Bronchial epithelial cell (primary cell): ENCODE data around the gene CELF4. TPM values are rescaled to one million over a fixed set of nuclear protein-coding genes. Genes with fewer than 3 reads are reported as not detected.
A peak's percentile ranks its signal among the peaks of the same experiment; 100 is the strongest.

Source experiments
- DNase-seq: peaks from one replicate; pipeline ENCODE4 v3.0.0-alpha.2; 2010; ENCODE audit warnings: low read depth
- FAIRE-seq: peaks from 2 replicates; lab custom pipeline; 2011; peaks lifted over from hg19 to GRCh38; lab: Jason Lieb, UNC
- H3K27me3 ChIP-seq: 2 replicates; pipeline ENCODE4 v1.5.1; 2011; ENCODE audit warnings: low read length; ENCODE audit not compliant: control insufficient read depth, insufficient read depth
- H3K36me3 ChIP-seq: 2 replicates; pipeline ENCODE4 v1.5.1; 2011; ENCODE audit warnings: low read length; ENCODE audit not compliant: control insufficient read depth, insufficient read depth
- H3K4me3 ChIP-seq: 2 replicates; pipeline ENCODE4 v1.5.1; 2011; ENCODE audit warnings: mild to moderate bottlenecking, low read depth, low read length, control low read depth
- CTCF ChIP-seq: IDR thresholded peaks from 2 replicates; pipeline ENCODE4 v1.5.1; 2011; ENCODE audit warnings: mild to moderate bottlenecking, moderate library complexity, low read length, control low read depth, inconsistent platforms; ENCODE audit not compliant: insufficient read depth, severe bottlenecking
- total RNA-seq: library from RNA; depleted of rRNA; stranded (reverse); fragments of >200 nt; gene quantifications from 2 replicates; pipeline ENCODE4 v1.2.1, GENCODE V29; 2014

CELF4 gene
- total RNA-seq, 1 donor from 2014 or later: not detected

DNA sequence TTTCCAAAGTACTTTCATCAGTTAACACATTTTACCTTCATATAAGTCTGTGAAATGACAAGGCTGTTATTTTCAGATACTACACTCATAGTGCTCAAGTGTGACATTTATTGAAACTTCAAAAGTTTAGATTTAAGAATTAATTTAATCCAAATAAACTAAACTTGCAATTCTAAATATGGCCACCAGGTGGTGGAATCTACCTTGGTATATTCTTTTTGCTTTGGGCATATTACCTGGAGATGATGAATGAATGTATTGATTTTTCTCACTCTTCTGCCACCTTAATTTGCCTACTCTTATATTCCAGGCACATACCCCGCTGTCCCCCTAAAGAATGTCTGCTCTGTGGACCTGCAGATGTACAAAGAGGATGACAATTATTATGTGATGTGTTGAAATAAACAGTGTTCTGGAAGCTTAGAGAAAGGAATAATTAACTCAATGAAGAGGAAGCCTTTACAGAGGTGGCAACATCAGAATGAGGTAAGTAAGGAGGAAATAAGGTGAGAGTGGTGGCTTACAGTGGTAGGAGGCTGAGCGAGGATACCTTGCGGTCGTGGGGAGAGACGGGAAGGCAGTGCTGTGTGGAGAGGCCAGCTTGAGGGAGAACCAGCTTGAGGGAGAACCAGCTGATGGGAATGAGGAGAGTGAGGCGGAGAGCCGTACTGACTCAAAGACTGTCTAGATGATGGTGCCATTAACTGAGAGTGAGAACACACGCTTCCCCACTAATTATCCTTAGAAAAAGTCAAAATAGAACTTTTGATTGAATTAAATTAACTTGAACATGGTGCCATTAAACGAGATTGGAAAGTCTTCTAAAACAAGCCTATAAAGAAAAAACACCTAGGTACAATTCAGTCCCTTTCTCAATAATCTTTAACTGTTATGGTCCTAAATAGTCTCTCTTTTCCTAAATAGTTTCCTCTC is 179.5 kb downstream of the CELF4 start:
- Histone ChIP-seq H3K36me3 (no peaks in the 10 kb centered on the region), H3K27me3 (peaks cover 2% of the 10 kb centered on the region), H3K4me3 (no peak overlapping the region)
- no peak for FAIRE-seq
- DNase-seq: peak; percentile 33
- peak; percentile 22 for TF ChIP-seq CTCF

GRCh38 chr18:37383846-37384595 is 181.6 kb downstream of the CELF4 start:
- peaks cover 2% of the 10 kb centered on the region for H3K27me3 ChIP-seq
- FAIRE-seq: no peak
- no peak for TF ChIP-seq CTCF

DNA sequence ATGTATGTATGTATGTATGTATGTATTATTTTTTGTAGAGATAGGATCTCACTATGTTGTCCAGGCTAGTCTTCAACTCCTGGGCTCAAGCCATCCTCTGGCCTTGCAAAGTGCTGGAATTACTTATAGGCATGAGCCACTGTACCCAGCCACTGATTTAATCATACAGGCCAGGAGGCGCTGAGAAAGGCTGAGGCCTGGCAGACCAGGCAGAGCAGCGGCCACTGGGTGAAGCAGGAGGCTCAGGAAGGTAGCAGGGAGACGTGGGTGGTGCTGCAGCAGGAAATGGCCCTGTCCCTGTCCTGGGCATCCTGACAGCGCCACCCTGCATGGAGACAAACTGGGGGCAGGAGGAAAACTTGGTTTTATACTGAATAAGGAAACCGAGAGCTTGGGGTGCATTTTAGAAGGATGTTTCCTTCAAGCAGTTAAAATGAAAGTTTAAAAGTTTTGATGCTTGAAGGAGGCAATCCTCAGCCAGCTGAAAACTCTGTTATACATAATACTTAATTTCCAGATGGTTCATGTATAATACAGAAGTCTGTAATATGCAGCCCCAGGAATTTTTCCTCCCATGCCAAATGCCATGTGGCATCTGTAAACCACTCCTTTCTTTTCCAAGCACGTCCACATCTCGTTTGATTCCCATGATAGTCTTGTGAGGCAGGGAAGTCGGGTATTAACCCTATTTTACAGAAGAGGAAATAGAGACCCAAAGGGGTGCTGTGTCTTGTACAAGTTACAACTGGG is 182.4 kb downstream of the CELF4 start:
- FAIRE-seq: no peak
- Histone ChIP-seq H3K4me3 (no peak overlapping the region), H3K36me3 (no peaks in the 10 kb centered on the region), H3K27me3 (peaks cover 2% of the 10 kb centered on the region)
- no peak for DNase-seq
- TF ChIP-seq CTCF: no peak

More at GRCh38 chr18:37383846-37384595, 181.6 kb downstream of the CELF4 start:
- H3K4me3 ChIP-seq: no peak overlapping the region
- DNase-seq: no peak
- H3K36me3 ChIP-seq: no peaks in the 10 kb centered on the region

- no peaks in the 10 kb centered on the region for H3K36me3 ChIP-seq
- peaks cover 2% of the 10 kb centered on the region for H3K27me3 ChIP-seq
- DNase-seq (no peak), FAIRE-seq (no peak)
- H3K4me3 ChIP-seq: no peak overlapping the region
- TF ChIP-seq CTCF: no peak
Measured at GRCh38 chr18:37381554-37381953, 184.0 kb downstream of the CELF4 start.

DNA sequence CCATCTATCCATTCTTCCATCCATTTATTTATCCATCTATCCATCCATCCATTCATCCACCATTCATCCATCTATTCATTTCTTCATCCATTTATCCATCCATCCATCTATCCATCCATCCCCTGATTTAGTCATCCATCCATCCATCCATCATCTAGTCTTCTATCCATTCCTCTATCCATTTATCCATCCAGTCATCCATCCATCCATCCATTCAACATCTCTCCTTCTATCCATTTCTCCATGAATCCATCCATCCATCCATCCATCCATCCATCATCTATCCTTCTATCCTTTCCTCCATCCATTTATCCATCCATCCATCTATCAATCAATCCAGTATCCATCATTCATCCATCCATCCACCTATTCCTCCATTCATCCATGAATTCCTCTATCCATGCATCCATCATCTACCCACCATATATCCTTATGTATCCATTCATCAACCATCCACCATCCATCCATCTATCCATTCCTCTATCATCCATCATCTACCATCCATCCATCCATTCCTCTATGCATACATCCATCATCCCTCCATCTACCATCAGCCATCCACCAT is 185.0 kb downstream of the CELF4 start:
- Histone ChIP-seq H3K27me3 (peaks cover 2% of the 10 kb centered on the region), H3K36me3 (no peaks in the 10 kb centered on the region), H3K4me3 (no peak overlapping the region)
- DNase-seq: no peak
- TF ChIP-seq CTCF: no peak
- FAIRE-seq: no peak
